HFFc6 (cell line): ENCODE data around the gene TSHZ1. TPM values are rescaled to one million over a fixed set of nuclear protein-coding genes. Genes with fewer than 3 reads are reported as not detected.

Experiments
- DNase-seq: peaks from one replicate; pipeline ENCODE4 v3.0.0-alpha.2; 2018
- H3K27ac Mint-ChIP-seq: 2 replicates; pipeline ENCODE4 v1.8.0; 2020; ENCODE audit warnings: mild to moderate bottlenecking, mixed read lengths
- H3K27me3 Mint-ChIP-seq: 2 replicates; pipeline ENCODE4 v1.8.0; 2021; ENCODE audit warnings: mild to moderate bottlenecking, moderate library complexity, mixed read lengths; ENCODE audit not compliant: insufficient read depth
- H3K36me3 Mint-ChIP-seq: 2 replicates; pipeline ENCODE4 v1.8.0; 2021; ENCODE audit warnings: low read depth, mixed read lengths
- H3K4me1 Mint-ChIP-seq: 2 replicates; pipeline ENCODE4 v1.8.0; 2020; ENCODE audit warnings: low read depth, mixed read lengths
- H3K4me3 Mint-ChIP-seq: 2 replicates; pipeline ENCODE4 v1.8.0; 2020; ENCODE audit warnings: mild to moderate bottlenecking, moderate library complexity, mixed read lengths
- H3K9me3 Mint-ChIP-seq: 2 replicates; pipeline ENCODE4 v1.8.0; 2020; ENCODE audit warnings: mild to moderate bottlenecking, mixed read lengths
- CTCF ChIP-seq: fragments of 200-600 bp; sonication (generic); IDR thresholded peaks from 2 replicates; pipeline ENCODE4 v1.5.0; 2021; ENCODE audit warnings: antibody characterized with exemption, mild to moderate bottlenecking
- total RNA-seq, 6 experiments: library from RNA; stranded (reverse); fragmentation: NEBNext Ultra II Directional; extraction: Animal tissue kit (Norgen Biotek cat#: 25700); gene quantifications; 2 replicates in 1 of 6; 3 replicates in 5 of 6; pipeline ENCODE4 v1.2.3, GENCODE V29; 2021

Gene TSHZ1
- total RNA-seq, 6 experiments from 2014 or later: 18.6 to 25.0 (median 23.3) TPM

GRCh38 chr18:75251466-75251865, 40.9 kb downstream of the TSHZ1 start:
- peaks cover 1% of the 10 kb centered on the region; the same call in 1 of the 2 replicates for H3K27me3 Mint-ChIP-seq
- no peaks in the 10 kb centered on the region for H3K9me3 Mint-ChIP-seq
- peaks cover 82% of the 10 kb centered on the region for H3K4me1 Mint-ChIP-seq
- H3K4me3 Mint-ChIP-seq: no peak overlapping the region
- no peaks in the 10 kb centered on the region for H3K36me3 Mint-ChIP-seq
- TF ChIP-seq CTCF: no peak
- DNase-seq: no peak
- H3K27ac Mint-ChIP-seq: peak overlapping the region; percentile 2; the same call in 1 of the 2 replicates

- Mint-ChIP-seq H3K27ac (peak overlapping the region; percentile 10), H3K27me3 (peaks cover 1% of the 10 kb centered on the region; the same call in 1 of the 2 replicates), H3K9me3 (no peaks in the 10 kb centered on the region), H3K4me1 (peaks cover 82% of the 10 kb centered on the region), H3K4me3 (peak overlapping the region; percentile 35; the same call in 1 of the 2 replicates), H3K36me3 (no peaks in the 10 kb centered on the region)
- no peak for DNase-seq
- TF ChIP-seq CTCF: no peak
Observed at GRCh38 chr18:75252136-75252535, 41.5 kb downstream of the TSHZ1 start.

GRCh38 chr18:75253043-75253442, 42.4 kb downstream of the TSHZ1 start:
- Mint-ChIP-seq H3K36me3 (no peaks in the 10 kb centered on the region), H3K4me3 (peak overlapping the region; percentile 81), H3K27ac (peak overlapping the region; percentile 82), H3K9me3 (no peaks in the 10 kb centered on the region), H3K4me1 (peaks cover 82% of the 10 kb centered on the region), H3K27me3 (peaks cover 1% of the 10 kb centered on the region; the same call in 1 of the 2 replicates)
- TF ChIP-seq CTCF: no peak
- no peak for DNase-seq

- Mint-ChIP-seq H3K36me3 (no peaks in the 10 kb centered on the region), H3K4me1 (peaks cover 74% of the 10 kb centered on the region), H3K9me3 (no peaks in the 10 kb centered on the region), H3K27me3 (no peaks in the 10 kb centered on the region; the same call in 1 of the 2 replicates), H3K27ac (peak overlapping the region; percentile 82), H3K4me3 (peak overlapping the region; percentile 81)
- no peak for TF ChIP-seq CTCF
- no peak for DNase-seq
Observed at GRCh38 chr18:75253784-75254183, 43.2 kb downstream of the TSHZ1 start.

GRCh38 chr18:75255094-75255493, 44.5 kb downstream of the TSHZ1 start:
- peak; percentile 29 for TF ChIP-seq CTCF
- Mint-ChIP-seq H3K36me3 (no peaks in the 10 kb centered on the region), H3K27me3 (no peaks in the 10 kb centered on the region; the same call in 1 of the 2 replicates), H3K9me3 (no peaks in the 10 kb centered on the region), H3K27ac (peak overlapping the region; percentile 82), H3K4me3 (peak overlapping the region; percentile 81), H3K4me1 (peaks cover 72% of the 10 kb centered on the region)
- no peak for DNase-seq
